ENCODE measurements around the gene COX17.

Gene COX17

DNA sequence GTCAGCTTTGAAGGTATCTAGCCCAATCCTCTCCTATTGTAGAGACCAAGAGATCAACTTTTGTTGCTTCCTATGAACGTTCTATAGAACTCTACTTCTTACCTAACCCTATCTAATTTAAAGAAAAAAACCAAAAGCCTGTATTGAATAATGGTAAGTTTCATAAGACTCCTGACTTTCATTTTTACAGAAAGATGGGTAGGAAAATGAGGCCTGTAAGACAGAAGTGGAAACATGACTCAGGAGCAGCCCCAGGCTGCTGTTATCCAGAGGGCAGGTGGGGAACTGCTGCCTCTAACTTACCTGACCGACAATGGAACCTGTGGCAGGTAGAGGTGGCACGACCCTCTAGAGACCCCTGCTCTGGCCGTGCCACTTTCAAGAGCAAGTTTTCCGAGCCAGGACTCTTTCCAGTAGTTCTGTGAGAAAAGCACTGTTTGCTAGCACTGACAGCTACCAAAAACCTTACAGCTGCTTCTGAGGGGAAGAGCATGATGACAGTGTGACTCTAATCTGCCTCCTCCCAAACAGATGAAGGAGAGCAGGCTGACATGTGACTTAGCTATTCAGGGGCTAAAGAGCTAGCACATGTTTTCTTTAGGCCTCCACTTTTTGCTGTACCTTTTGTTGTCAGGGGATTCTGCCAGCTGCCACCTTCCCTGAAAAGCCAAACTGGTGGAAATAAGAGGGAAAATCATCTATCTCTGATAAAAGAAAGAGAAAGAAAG is 34.3 kb downstream of the COX17 start:
- DNase-seq: no peak

- DNase-seq: no peak
Measured at GRCh38 chr3:119641416-119641815, 35.8 kb downstream of the COX17 start.

GRCh38 chr3:119639494-119640350 is 37.5 kb downstream of the COX17 start:
- no peak for DNase-seq

- no peak for DNase-seq
Measured at GRCh38 chr3:119637679-119638477, 39.3 kb downstream of the COX17 start.

DNA sequence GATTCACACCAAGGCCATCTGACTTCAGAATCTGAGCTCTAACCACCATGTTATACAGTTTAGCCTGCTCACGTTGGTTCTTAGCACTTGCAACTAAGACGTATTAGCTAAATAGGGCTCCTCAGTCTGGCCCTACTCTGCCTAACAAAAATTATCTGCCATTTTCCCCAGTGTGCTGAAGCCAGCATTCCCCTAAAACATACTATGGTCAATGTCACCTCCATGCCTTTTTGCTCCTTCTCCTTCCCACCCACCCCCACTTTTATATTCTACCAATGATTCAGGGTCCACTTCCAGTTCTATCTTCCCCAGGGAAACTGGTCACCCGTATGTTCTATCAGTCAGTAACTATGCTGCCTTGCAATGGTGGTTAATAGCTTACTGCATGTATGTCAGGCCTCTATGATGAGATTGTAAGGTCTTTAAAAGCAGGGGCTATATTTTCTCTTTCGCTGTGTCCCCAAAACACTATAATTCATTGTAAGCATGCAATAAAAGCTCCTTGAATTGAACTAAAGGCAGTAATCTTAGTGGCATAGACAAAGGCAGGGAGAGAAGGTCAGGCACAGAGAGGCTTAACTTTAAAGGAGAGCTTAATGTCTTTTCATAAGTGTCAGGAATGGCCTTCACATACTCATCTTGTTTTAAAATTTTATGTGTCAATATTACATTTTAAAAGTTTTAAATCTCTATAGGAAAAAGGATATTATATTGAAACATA is 40.2 kb downstream of the COX17 start:
- DNase-seq: no peak

- no peak for DNase-seq
Measured at GRCh38 chr3:119636249-119636648, 41.0 kb downstream of the COX17 start.

- no peak for DNase-seq
Measured at GRCh38 chr3:119635719-119636118, 41.5 kb downstream of the COX17 start.

- no peak for DNase-seq
Measured at GRCh38 chr3:119632829-119633228, 44.4 kb downstream of the COX17 start.

DNA sequence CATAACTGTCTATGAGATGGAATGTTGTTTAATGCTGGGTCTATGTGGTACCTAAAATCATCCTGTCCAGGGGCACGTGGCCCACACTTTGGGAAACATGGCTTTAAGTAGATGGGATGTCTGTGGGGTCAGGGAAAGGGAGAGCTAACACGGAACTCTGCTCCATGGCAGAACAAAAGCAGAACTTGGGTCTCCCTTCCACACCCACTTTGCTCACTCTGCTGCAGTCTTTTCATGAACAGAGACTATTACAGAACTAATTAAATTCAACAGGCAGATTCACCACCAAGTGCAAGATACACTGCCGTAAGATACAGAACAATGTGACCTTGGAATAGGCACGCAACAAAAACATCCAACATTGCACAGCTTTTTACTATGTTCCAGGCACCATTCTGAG is 45.0 kb downstream of the COX17 start:
- DNase-seq: no peak

DNA sequence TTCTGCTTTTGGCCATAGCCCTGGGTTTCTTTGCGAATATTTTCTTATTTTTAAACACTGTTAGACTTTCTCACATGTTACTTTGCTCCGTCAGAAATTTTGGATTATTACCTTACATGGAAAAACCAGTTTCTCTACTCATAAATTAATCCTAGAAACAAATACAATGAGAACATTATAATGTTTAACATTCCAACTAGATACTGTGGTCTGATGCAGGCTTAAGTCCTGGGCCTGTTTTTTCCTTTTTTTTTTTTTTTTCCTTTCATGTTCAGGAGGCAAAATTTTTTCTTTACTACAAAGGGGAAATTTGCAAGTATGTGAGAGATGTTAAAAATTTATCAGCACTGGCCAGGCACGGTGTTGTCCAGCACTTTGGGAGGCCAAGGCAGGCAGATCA is 45.7 kb downstream of the COX17 start:
- no peak for DNase-seq

DNA sequence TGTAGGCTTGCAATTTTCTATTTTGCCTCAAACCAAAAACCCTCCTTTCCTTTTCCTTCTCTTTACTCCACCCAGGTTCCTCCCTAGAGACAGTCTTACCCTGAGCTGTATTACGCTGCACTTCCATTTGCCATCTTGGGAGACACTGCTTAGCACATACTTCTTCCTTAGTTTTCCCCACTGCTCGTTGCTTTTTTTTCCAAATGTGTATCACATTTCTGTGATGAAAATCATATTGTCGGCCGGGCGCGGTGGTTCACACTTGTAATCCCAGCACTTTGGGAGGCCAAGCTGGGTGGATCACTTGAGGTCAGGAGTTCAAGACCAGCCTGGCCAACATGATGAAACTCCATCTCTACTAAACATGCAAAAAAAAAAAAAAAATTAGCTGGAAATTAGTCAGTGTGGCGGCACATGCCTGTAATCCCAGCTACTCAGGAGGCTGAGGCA is 46.3 kb downstream of the COX17 start:
- no peak for DNase-seq

- no peak for DNase-seq
Measured at GRCh38 chr3:119630128-119630879, 46.9 kb downstream of the COX17 start.

DNA sequence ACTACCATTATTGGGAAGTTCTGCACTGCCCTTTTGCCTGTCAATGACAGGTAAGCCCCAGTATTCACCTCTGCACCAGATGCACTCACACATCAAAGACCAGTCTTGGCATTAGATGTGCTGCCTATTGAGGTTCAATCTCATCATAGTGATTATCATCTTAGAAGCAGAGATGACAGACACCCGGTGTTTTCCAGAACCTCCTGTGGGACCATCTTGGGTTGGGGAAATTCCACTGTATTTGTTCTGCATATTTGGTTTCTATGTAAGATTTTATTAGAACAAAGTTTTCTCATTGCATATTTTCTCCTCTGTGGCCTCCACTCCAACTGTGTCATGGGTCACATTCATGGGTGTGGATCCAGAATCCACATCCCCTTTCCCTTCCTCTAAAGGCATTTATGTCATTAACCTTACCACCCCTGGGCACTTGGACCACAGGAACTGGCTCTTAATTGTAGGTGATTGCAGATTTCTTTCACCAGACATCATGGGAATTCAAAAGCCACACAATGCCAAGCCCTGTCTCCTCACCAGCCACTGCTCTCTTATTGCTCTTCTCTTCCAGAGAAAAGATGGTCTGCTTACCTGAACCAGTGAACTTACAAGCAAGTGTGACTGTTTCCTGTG is 48.3 kb downstream of the COX17 start:
- DNase-seq: no peak

- DNase-seq: no peak
Measured at GRCh38 chr3:119628390-119628789, 48.8 kb downstream of the COX17 start.

- DNase-seq: no peak
Measured at GRCh38 chr3:119627461-119627860, 49.7 kb downstream of the COX17 start.

DNA sequence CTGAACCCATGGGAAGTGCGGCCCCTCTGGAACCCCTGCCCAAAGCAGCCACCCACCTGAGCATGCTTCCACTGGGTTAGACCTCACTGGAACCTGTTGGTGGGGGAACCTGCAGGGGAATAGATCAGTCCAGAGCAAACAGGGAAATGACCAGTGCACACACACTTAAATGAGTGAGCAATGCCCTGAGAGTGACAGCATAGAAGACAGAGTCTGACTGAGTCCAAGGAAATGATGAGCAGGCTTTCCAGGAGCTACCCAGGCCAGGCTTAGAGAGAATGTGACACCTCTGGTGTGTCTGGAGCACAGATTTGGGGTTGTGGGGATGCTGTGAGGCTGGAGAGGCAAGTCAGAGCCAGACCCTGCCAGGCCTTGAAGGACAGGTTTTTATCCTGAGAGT is 51.0 kb downstream of the COX17 start:
- no peak for DNase-seq

GRCh38 chr3:119625451-119626153 is 51.6 kb downstream of the COX17 start:
- DNase-seq: no peak

- no peak for DNase-seq
Measured at GRCh38 chr3:119624002-119624720, 53.0 kb downstream of the COX17 start.

GRCh38 chr3:119620899-119621298 is 56.3 kb downstream of the COX17 start:
- DNase-seq: no peak
